Uterus (tissue), 2 donors: Measurements from ENCODE around the gene SHISAL1.

Experiments used
- POLR2A ChIP-seq, 2 donors: fragments of 450-650 bp; IDR thresholded peaks; one replicate each; pipeline ENCODE4 v1.6.1; 2016; ENCODE audit warnings: antibody characterized with exemption in 2 of 2, mild to moderate bottlenecking in 1 of 2, moderate library complexity in 1 of 2
- TF ChIP-seq, protein P1 (sequence below), 4 experiments: fragments of 200-600 bp in 2 of 4; fragments of 450-650 bp in 2 of 4; sonication (generic) in 2 of 4; IDR thresholded peaks; one replicate each; pipeline ENCODE4 v1.5.1; 2016 to 2019; ENCODE audit warnings: antibody characterized with exemption in 4 of 4, mild to moderate bottlenecking in 2 of 4, moderate library complexity in 1 of 4

DNA sequence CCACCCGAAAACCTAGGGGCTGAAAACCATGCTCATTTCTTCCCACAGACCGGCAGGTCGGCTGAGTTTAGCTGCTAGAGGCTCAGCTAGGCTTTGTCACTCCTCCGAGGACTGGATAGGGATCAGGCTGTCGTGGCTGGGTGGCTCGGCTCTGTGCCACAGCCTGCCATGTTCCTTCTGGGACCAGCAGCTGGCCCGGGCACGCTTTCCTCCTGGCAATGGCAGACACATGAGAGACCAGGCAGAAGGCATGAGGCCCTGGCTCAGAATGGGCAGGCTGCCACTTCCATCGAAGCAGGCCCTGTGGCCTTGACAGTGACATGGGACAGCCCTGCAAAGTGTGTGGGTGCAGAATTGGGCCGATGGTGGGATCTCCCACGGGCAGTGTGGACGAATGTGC lies 111.1 kb downstream of the SHISAL1 start:
- TF ChIP-seq, protein P1, sequence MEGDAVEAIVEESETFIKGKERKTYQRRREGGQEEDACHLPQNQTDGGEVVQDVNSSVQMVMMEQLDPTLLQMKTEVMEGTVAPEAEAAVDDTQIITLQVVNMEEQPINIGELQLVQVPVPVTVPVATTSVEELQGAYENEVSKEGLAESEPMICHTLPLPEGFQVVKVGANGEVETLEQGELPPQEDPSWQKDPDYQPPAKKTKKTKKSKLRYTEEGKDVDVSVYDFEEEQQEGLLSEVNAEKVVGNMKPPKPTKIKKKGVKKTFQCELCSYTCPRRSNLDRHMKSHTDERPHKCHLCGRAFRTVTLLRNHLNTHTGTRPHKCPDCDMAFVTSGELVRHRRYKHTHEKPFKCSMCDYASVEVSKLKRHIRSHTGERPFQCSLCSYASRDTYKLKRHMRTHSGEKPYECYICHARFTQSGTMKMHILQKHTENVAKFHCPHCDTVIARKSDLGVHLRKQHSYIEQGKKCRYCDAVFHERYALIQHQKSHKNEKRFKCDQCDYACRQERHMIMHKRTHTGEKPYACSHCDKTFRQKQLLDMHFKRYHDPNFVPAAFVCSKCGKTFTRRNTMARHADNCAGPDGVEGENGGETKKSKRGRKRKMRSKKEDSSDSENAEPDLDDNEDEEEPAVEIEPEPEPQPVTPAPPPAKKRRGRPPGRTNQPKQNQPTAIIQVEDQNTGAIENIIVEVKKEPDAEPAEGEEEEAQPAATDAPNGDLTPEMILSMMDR (IDR thresholded peaks at IDR 0.05), result no peak
- no peak for TF ChIP-seq POLR2A (IDR thresholded peaks at IDR 0.05)
